HG03442 (cell line): Measurements from ENCODE around the gene CNTNAP5.

ENCODE experiments used
- ATAC-seq: cut with Tn5 transposase; IDR thresholded peaks from one replicate; pipeline ENCODE4 v1.9.1; 2021; ENCODE audit warnings: mild to moderate bottlenecking, moderate library complexity; ENCODE audit not compliant: unreplicated experiment

CNTNAP5 gene

DNA sequence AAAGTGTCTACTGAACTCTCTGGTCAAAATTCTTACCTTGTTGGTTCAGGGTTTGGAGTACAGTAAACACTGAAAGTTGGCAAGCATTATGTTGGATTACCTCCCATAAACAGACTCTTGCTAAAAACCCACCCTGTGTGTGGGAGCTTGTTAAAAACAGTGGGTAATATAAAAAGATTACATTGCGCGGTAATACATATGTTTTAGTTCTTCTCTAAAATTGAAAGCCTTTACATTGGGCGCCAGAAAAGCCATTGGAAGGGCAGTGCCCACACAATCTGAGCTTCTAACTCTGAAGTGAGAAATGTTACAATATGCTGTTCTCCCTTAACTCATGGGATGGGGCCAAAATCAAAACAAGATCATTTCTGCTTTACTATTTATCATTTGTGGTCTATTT lies 510.7 kb downstream of the CNTNAP5 start:
- ATAC-seq = no peak

DNA sequence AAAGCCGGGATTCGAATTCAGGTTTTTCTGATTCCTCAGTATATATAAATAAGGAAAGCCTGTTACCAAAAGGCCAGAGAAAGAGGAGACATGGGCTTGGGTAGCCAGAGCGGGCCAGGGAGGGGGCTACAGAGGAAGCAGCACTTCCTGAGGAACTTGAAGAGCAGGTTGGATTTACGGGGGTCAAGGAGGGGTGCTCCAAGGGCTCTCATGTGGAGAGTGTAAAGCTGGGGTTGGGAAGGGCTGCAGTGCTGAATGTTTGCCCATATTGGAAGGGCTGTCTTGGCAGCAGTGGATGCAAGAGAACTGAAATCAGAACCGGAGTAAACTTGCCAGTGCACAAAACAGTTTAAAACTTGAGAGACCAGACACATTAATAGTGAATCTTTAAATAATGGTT lies 511.5 kb downstream of the CNTNAP5 start:
- no peak for ATAC-seq

- ATAC-seq = no peak
These were observed 513.5 kb downstream of the CNTNAP5 start for GRCh38 chr2:124538549-124538948.

GRCh38 chr2:124540805-124541204 lies 515.7 kb downstream of the CNTNAP5 start:
- no peak for ATAC-seq

DNA sequence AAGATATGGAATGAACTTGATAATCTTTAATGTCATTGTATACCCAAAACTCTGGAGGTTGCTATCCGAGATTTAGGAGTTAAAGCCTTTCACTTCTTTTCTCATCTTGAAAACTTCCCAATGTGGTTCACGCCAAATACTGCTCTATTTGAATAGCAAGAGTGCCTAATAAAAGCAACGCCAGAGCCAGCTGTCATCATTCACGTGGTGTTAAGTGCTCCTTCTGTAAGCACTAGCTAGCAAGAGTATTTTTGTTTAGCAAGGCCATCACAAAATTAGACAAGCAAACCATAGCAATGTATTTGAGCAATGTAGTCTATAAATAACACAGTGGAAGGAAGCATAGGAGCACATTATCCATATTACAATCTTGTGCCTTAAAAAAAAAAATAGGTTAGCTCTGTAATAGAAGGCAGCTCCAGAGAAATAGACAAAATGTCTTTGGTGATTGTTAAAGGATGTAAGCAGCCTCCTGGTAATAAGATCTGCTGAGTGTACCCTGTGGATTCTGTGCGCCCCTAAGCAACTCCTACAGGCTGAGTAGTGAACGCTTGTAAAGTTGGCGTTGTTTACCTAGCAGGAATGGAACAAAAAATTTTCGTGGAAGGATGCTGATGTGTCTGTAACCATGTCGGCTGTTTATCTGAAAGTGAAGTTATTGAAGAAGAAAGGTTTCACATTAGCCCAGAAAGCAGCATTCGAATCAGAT lies 518.0 kb downstream of the CNTNAP5 start:
- ATAC-seq = no peak

- ATAC-seq = no peak
These were observed 522.6 kb downstream of the CNTNAP5 start for GRCh38 chr2:124547700-124548099.

DNA sequence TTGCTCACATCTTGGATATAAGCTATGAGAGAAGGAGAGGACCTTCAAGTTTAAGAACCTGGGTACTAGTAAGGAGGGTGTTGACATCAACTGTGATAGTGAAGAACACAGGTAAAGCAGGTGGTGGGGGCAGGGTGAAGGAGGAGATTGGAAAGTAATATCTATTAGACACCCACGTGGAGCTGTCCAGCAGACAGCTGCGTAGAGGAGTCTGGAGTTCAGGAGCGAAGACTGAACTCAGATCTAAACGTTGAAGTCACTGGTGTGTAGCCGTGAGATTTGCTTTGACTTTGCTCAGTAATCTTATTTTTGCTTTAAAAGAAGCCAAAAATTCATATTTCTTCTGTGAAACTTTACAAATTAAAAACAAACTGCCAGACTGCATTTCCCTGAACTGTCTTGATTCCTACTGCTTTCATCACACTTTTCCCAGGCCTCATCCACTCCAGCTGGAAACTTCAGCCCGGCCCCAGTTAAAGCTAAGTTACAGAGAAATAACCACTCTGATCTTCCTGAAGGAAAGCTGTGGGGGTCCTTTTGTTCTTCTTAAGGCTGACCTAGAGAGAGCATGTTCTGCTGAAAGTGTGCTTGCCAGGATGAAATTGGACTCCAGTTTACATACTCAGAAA lies 533.3 kb downstream of the CNTNAP5 start:
- no peak for ATAC-seq

DNA sequence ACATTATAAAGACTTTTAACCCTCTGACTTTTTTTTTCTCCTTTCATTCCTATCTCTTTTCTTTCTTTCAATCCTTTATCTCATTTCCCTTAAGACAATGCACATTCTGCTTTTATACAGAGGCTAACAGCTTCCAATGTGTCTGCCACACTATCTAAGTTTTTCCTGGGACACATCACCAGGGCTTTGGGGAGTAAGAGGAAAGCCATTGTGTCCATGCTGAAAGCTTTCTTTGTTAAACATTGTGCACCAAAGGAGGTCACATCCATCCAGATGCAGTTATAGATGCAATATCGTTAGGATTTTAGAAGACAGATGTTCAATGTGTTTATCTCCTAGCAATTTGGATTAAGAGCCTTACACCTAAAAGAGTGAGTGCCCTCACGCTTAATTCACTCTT lies 534.1 kb downstream of the CNTNAP5 start:
- ATAC-seq = no peak

- no peak for ATAC-seq
These were observed 535.6 kb downstream of the CNTNAP5 start for GRCh38 chr2:124560592-124561112.

DNA sequence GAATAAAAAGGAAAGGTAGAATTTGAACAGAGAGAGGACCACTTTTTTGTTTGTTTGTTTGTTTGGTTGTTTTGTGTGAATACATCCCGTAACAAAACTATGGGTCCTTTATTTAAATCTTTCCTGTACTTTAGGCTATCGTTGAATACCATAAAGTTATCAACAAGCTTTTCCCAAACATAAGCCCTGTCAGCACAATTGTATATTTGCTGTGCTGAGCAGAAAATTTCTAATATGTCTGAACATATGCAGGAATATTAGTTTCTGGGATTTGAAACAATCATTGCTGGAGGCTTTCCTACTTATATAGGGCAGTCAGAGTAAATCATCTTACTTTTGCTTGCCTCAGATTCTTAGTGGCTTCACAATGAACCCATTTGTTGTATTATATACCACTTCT lies 536.4 kb downstream of the CNTNAP5 start:
- no peak for ATAC-seq

GRCh38 chr2:124563426-124563825 lies 538.3 kb downstream of the CNTNAP5 start:
- no peak for ATAC-seq

DNA sequence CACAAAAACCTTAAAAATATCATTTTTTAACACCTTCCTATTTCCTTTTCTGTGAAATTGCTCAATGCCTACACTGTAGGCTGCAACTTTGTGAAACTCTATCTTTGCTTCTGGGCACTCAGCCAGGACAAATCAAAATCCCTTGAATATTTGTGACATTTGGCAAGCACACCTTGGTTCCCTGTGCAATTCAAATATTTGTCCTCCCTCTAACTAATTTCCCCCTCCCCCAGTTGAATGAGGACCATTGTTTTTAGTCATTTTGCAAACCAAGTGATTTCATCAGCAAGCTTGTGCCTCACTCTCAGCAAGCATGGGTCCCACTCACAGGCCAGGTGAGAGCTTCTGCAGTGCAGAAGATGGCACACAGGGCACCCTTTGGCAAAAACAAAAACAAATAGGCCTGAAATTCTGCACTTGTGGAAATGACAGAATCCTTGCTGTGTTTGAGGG lies 541.5 kb downstream of the CNTNAP5 start:
- ATAC-seq = no peak

DNA sequence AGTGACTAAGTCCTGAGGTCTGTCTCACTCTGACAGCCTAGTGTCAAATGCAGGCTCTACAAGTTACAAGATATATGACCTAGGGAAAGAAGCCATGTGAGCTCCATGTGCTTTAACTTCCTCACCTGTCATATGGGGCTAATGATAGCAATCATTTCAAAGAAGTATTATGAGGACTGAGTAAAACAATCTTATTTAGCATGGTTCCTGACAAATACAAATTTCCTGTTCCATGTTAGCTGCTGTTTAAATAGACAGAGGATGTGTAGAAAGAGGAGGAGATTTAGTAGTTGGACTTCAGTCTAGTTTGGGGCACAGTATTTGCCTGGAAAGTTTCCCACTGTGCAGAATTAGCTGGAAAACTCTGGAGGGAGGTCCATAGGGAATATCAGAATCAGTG lies 545.8 kb downstream of the CNTNAP5 start:
- no peak for ATAC-seq

DNA sequence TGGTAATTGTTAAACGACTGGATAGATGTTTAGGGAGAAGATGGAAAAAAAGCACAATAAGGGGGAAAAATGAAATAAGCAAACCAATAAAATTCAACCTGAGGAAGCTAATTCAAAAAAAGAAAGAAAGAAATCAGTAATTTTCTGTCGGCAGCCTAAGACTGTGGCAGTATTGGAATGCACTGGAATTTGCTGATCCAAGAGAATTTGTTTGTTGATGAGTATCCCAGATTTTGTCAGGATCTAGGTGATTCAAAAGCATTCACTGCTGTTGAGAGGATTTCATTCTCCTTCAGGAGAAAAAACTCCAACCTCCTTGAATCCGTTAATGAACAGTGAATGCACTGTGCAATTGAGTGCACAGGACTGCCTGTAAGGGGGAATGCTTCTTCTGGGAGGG lies 546.7 kb downstream of the CNTNAP5 start:
- ATAC-seq = no peak

- ATAC-seq = no peak
These were observed 548.0 kb downstream of the CNTNAP5 start for GRCh38 chr2:124572934-124573634.

DNA sequence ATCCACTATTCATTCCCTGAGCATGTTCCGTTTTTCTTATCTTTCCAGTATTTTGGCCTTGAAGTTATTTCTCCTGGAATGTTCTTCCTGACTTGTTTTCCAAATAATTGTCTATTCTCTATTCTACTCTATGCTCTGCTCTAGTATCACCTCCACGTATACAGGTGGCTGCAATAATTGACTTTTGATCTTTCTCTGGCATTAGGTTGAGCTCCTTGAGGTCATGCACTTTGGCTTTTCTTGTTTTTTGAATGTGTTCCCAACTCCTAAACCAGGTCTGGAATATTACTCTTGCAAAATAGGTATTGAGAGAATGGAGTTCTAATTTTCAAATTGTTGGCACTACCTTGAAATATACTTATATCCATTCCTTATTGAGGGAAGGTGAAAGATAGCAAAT lies 550.4 kb downstream of the CNTNAP5 start:
- ATAC-seq = no peak

DNA sequence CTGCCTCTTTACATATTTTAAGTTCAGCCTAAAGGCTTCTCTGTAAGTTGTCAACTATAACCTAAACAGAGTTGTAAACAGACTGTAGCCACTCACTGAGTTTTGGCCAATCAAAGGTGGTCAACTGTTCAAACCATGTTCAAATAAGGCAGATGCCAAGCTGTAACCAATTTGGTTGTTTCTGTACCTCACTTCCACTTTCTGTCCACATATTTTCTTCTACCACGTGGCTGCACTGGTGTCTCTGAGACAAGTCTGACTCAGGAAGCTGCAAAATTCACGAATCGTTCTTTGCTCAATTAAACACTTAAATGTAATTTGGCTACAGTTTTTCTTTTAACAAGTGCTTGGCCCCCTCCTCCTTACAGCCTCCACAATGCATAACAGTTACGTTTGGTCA lies 555.2 kb downstream of the CNTNAP5 start:
- no peak for ATAC-seq

DNA sequence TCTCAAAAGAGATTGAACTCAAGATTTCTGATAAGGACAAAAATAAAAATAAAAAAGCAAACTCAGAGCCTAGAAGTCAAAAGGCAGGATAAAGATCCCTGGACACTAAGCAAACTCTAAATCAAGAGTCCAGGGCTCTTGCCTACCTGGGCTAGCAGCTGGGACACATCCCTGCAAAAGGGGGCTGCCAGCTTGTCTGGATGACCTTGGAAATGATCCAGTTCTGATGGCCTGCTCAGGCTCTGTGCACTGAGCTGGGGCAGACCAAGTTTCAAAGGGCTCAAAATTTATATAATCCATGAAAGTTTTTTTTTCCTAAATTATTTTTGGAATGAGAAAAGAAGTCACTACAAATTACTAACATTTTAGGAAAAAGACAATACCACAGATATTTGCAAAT lies 557.3 kb downstream of the CNTNAP5 start:
- ATAC-seq = no peak

- ATAC-seq = no peak
These were observed 559.5 kb downstream of the CNTNAP5 start for GRCh38 chr2:124584615-124585014.

DNA sequence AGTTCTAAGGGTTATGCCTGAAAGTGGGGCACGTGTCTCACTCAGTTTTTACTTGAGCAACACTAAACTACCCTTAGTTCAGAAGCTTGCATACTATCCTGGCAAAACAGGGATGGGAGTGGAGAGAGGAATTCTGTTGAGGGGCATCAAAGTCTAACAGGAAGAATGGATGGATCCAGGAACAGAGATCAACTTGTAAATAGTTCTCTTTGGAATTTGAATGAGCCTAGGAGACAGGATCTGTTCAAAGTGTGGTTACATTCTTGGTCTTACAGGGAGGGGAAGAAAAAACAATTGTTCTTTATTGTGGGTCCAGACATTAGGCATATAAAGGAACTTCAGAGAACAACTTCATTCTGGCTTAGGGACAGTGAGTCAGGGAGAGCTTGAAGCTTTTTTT lies 560.2 kb downstream of the CNTNAP5 start:
- no peak for ATAC-seq

GRCh38 chr2:124586210-124586609 lies 561.1 kb downstream of the CNTNAP5 start:
- ATAC-seq = no peak

GRCh38 chr2:124586835-124587234 lies 561.7 kb downstream of the CNTNAP5 start:
- no peak for ATAC-seq
